B cell (primary cell): ENCODE results near the gene ASPG.

Experiments
- EZH2 ChIP-seq: IDR thresholded peaks from 2 replicates; pipeline ENCODE4 v1.6.1; 2012; ENCODE audit warnings: borderline replicate concordance, low read depth, mild to moderate bottlenecking, moderate library complexity, low read length; ENCODE audit not compliant: insufficient read depth, poor library complexity, severe bottlenecking
- TF ChIP-seq, protein P1 (sequence below): fragments of 200-600 bp; IDR thresholded peaks from one replicate; pipeline ENCODE4 v1.8.0; 2022; ENCODE audit warnings: antibody characterized with exemption, mild to moderate bottlenecking

DNA sequence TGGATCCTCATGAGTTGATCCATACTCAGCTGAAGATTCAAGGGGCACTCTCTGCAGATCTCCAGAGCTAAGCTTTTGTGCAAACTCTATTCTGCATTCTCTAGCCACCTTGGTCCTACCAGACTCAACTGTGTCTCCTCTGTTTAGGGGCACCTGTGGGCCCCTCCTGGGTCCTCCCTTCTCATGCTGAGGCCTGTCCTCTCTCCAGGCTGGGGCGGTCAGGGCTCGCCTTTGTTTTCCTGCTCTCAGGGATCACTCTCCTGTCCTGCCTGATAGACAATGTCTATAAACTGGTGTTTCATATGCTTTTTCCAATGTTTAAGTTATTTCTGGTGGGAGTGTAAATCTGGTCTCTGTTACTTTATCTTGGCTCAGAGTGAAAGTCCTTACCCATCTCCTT, 41.3 kb downstream of the ASPG start:
- TF ChIP-seq, protein P1, sequence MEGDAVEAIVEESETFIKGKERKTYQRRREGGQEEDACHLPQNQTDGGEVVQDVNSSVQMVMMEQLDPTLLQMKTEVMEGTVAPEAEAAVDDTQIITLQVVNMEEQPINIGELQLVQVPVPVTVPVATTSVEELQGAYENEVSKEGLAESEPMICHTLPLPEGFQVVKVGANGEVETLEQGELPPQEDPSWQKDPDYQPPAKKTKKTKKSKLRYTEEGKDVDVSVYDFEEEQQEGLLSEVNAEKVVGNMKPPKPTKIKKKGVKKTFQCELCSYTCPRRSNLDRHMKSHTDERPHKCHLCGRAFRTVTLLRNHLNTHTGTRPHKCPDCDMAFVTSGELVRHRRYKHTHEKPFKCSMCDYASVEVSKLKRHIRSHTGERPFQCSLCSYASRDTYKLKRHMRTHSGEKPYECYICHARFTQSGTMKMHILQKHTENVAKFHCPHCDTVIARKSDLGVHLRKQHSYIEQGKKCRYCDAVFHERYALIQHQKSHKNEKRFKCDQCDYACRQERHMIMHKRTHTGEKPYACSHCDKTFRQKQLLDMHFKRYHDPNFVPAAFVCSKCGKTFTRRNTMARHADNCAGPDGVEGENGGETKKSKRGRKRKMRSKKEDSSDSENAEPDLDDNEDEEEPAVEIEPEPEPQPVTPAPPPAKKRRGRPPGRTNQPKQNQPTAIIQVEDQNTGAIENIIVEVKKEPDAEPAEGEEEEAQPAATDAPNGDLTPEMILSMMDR = no peak
- no peak for TF ChIP-seq EZH2
